Central memory CD8-positive, alpha-beta T cell (primary cell): ENCODE results near the gene RPS28.
"Not testable (repeated sequence)": the region's sequence is repeated elsewhere in the genome, so short reads cannot be mapped to it uniquely, and the experiment has no call there.

Source experiments
- ATAC-seq: fragments of 150-1000 bp; cut with Tn5 transposase; replicated peaks from 2 replicates; pipeline ENCODE4 v1.10.0; 2022; ENCODE audit warnings: mild to moderate bottlenecking, moderate FRiP score, moderate number of reproducible peaks; ENCODE audit not compliant: poor library complexity, severe bottlenecking; ENCODE audit errors: extremely low read depth
- DNase-seq, 2 donors: peaks; one replicate each; pipeline ENCODE4 v3.0.0; 2021; ENCODE audit warnings: low spot score in 2 of 2
- H3K27ac Mint-ChIP-seq: one replicate; pipeline ENCODE4 v1.8.0; 2022; ENCODE audit warnings: low read depth, mild to moderate bottlenecking, moderate library complexity, mixed read lengths
- H3K27me3 Mint-ChIP-seq: one replicate; pipeline ENCODE4 v1.8.0; 2022; ENCODE audit warnings: mixed read lengths
- H3K36me3 Mint-ChIP-seq: one replicate; pipeline ENCODE4 v1.8.0; 2022; ENCODE audit warnings: mild to moderate bottlenecking, moderate library complexity, mixed read lengths; ENCODE audit not compliant: insufficient read depth
- H3K4me1 Mint-ChIP-seq: one replicate; pipeline ENCODE4 v1.8.0; 2022; ENCODE audit warnings: mixed read lengths
- H3K4me3 Mint-ChIP-seq: one replicate; pipeline ENCODE4 v1.8.0; 2022; ENCODE audit warnings: mild to moderate bottlenecking, moderate library complexity, mixed read lengths
- H3K9me3 Mint-ChIP-seq: one replicate; pipeline ENCODE4 v1.8.0; 2022; ENCODE audit warnings: mixed read lengths

RPS28 gene

GRCh38 chr19:8321067-8321985 lies at the start of gene RPS28, which contains the start of gene NDUFA7:
Gene RPS28, plus strand, starts transcription at chr19:8321496. Its CDS starts 35 bp downstream, at chr19:8321531.
Gene NDUFA7, minus strand, starts transcription at chr19:8321375. Its CDS starts 17 bp downstream, at chr19:8321358.
- peak within 1 kb of the TSS; percentile 100 for H3K27ac Mint-ChIP-seq
- H3K4me3 Mint-ChIP-seq = peak within 1 kb of the TSS; percentile 99

GRCh38 chr19:8276508-8276907 lies 44.8 kb upstream of the RPS28 start:
- ATAC-seq, H3K36me3 Mint-ChIP-seq, DNase-seq, H3K4me3 Mint-ChIP-seq, H3K9me3 Mint-ChIP-seq, H3K27me3 Mint-ChIP-seq, H3K4me1 Mint-ChIP-seq, H3K27ac Mint-ChIP-seq: not testable (repeated sequence)

More at GRCh38 chr19:8321067-8321985, at the start of gene RPS28, which contains the start of gene NDUFA7:
- Mint-ChIP-seq H3K9me3 (no peaks in the 10 kb centered on the region), H3K27me3 (no peaks in the 10 kb centered on the region), H3K36me3 (peaks cover 31% of the 10 kb centered on the region), H3K4me1 (peaks cover 37% of the 10 kb centered on the region)
- peak; percentile 97 for DNase-seq
- ATAC-seq = peak; percentile 95

DNA sequence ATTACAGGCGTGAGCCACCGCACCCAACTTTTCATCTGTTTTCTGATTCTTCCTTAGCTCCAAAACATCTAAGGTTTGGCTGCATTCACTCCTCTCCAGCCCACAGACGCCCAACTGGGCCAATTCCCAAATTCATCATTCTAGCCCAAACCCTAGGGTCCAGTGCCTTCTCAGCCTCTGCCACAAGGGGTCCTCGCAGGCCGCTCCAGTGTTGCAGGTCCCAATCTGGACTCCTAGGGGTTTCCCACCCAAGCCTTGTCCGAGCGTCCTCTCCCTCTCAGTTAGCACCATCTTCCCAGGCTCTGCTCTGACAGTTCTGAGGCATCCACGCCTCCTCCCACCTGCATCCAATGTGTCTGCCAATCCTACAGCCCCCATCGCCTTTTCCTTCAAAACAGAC lies 30.0 kb upstream of the RPS28 start:
- not testable (repeated sequence) for H3K4me1 Mint-ChIP-seq

DNA sequence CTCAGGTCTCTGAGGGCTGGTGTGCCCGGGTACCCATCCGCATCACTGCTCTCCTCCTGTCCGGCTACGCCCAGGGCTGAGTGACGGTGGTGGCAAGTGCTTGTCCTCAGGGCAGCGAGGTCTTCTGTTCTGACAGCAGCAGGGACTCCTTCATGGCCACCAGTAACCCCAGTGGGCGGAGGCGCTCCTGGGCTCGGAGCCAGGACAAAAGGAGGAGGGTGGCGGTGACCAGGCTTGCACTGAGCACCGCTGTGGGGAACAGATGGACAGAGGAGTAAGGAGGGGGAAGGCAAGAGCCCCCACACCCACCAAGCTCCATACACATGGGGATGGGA lies 19.0 kb upstream of the RPS28 start:
- Mint-ChIP-seq H3K4me1 (peaks cover 16% of the 10 kb centered on the region), H3K4me3 (no peak overlapping the region), H3K27ac (no peak overlapping the region), H3K9me3 (no peaks in the 10 kb centered on the region), H3K36me3 (peaks cover 7% of the 10 kb centered on the region), H3K27me3 (no peaks in the 10 kb centered on the region)
- DNase-seq = no peak
- ATAC-seq = no peak

More for the DNA sequence above, 30.0 kb upstream of the RPS28 start:
- not testable (repeated sequence) for H3K27me3 Mint-ChIP-seq, ATAC-seq, H3K4me3 Mint-ChIP-seq, H3K9me3 Mint-ChIP-seq, H3K36me3 Mint-ChIP-seq, DNase-seq, H3K27ac Mint-ChIP-seq

DNA sequence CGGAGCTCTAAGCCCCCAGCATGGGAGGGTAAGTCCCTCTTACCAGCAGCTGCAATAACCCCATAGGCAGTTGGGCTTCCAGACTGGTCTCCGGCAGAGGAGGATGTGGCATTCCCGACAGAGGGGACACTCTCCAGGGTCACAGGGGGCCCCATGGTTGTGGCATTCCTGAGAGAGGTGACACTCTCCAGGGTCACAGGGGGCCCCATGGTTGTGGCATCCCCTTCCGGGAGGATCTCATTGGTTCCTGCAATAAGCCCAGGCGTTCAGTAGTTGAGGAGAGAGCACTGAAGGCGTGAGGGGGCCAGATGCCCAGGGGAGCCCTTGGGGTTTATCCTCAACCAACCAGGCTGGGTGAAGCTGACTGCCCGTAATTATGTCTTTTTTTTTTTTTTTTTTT lies 18.6 kb upstream of the RPS28 start:
- no peak overlapping the region for H3K27ac Mint-ChIP-seq
- no peak for DNase-seq
- H3K27me3 Mint-ChIP-seq = no peaks in the 10 kb centered on the region
- no peaks in the 10 kb centered on the region for H3K9me3 Mint-ChIP-seq
- peaks cover 10% of the 10 kb centered on the region for H3K36me3 Mint-ChIP-seq
- ATAC-seq = no peak
- no peak overlapping the region for H3K4me3 Mint-ChIP-seq
- peaks cover 21% of the 10 kb centered on the region for H3K4me1 Mint-ChIP-seq

DNA sequence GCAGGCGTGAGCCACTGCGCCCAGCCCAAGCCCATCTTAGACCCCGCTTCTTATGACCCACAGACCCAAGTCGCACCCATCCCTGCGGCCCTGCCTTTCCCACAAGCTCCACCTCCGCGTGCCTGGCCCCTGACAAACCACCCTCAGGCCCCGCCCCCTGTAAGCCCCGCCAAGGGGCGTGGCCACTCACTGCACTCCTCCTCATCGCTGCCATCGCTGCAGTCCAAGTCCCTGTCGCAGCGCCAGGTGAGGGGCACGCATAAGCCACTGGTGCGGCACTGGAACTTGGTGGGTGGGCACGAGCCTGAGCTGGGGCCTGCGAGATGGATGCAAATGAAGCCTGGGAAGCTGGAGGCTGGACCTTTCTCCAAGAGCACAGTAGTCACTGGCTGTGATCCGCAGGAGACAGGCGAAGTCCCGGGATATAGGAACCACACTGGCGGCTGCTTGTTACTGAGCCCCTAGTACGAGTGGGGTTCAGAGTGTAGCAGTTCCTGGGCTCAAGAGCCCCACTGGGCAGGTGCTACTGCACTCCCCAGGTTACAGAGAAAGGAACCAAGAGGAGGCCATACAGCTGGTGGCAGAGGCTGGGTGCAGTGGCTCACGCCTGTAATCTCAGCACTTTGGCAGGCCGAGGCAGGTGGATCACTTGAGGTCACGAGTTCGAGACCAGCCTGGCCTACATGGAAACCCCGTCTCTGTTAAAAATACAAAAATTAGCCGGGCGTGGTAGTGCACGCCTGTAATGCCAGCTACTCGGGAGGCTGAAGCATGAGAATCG lies 16.3 kb upstream of the RPS28 start:
- Mint-ChIP-seq H3K27ac (peak overlapping the region; percentile 68), H3K4me3 (no peak overlapping the region), H3K27me3 (no peaks in the 10 kb centered on the region), H3K4me1 (peaks cover 31% of the 10 kb centered on the region), H3K36me3 (peaks cover 11% of the 10 kb centered on the region), H3K9me3 (no peaks in the 10 kb centered on the region)
- ATAC-seq (no peak), DNase-seq (no peak)

DNA sequence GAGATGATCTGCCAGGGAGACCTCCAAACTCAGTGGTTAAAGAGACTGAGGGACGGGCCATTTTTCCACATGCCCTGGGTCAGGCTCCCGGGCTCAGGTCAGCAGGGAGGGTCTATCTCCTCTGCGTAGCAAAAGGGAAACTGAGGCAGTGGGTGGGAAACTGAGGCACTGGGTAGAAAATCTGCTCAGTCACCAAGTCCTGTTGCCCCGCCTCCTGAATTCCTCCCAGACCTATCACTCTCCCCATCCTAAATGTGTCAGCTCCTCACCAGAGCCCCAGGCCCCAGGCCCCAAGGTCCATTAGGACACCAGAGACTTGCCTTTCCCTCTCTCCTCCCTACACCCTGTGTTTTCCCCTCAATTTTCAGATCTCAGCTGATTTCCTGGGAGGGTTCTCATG lies 15.5 kb upstream of the RPS28 start:
- no peak for DNase-seq
- Mint-ChIP-seq H3K36me3 (peaks cover 12% of the 10 kb centered on the region), H3K4me3 (peak overlapping the region; percentile 91), H3K27me3 (no peaks in the 10 kb centered on the region), H3K27ac (peak overlapping the region; percentile 93), H3K4me1 (peaks cover 31% of the 10 kb centered on the region), H3K9me3 (no peaks in the 10 kb centered on the region)
- no peak for ATAC-seq

GRCh38 chr19:8306235-8307054 lies 14.9 kb upstream of the RPS28 start:
- no peaks in the 10 kb centered on the region for H3K9me3 Mint-ChIP-seq
- H3K4me3 Mint-ChIP-seq = peak overlapping the region; percentile 91
- no peaks in the 10 kb centered on the region for H3K27me3 Mint-ChIP-seq
- DNase-seq = no peak
- H3K36me3 Mint-ChIP-seq = peaks cover 15% of the 10 kb centered on the region
- H3K4me1 Mint-ChIP-seq = peaks cover 31% of the 10 kb centered on the region
- ATAC-seq = no peak
- H3K27ac Mint-ChIP-seq = peak overlapping the region; percentile 93

DNA sequence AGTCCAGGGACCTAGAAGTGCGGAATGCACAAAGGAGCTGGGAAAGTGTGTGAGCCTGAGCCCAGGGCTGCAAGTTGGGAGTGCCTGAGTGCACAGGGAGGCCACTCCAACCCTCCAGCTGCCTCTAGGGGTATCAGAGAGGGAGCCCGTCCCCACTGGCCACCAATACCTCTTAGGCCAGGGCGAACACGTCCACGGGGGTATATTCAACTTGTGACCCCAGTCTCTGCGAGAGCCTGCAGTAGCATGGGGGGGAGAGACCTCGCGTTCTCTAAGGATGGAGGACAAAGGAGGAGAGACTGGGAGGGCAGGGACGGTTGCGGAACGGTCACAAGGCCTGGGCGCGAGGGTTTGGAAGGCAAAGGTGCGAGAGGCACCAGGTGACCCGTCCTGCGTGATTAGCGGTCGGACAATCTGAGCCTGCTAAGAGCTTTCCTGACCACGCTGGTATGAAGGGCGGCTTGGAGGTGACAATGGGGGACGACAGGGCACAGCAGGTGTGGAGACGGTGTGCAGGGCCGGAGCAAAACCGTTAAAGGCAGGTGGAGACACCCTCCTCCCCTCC lies 13.8 kb upstream of the RPS28 start:
- H3K27ac Mint-ChIP-seq = peak overlapping the region; percentile 93
- no peak for DNase-seq
- H3K36me3 Mint-ChIP-seq = peaks cover 15% of the 10 kb centered on the region
- peaks cover 31% of the 10 kb centered on the region for H3K4me1 Mint-ChIP-seq
- peak overlapping the region; percentile 91 for H3K4me3 Mint-ChIP-seq
- H3K9me3 Mint-ChIP-seq = no peaks in the 10 kb centered on the region
- no peak for ATAC-seq
- H3K27me3 Mint-ChIP-seq = no peaks in the 10 kb centered on the region

GRCh38 chr19:8307965-8308866 lies 13.1 kb upstream of the RPS28 start, which contains the start of gene CD320:
Gene CD320, minus strand, starts transcription at chr19:8308358. Its CDS starts 68 bp downstream, at chr19:8308290.
- peak within 1 kb of the TSS; percentile 93 for H3K27ac Mint-ChIP-seq
- H3K4me3 Mint-ChIP-seq = peak within 1 kb of the TSS; percentile 91
- ATAC-seq (peak; percentile 95), DNase-seq (peak; percentile 64 to 79)
- H3K27me3 Mint-ChIP-seq = no peaks in the 10 kb centered on the region
- peaks cover 15% of the 10 kb centered on the region for H3K36me3 Mint-ChIP-seq
- no peaks in the 10 kb centered on the region for H3K9me3 Mint-ChIP-seq
- peaks cover 31% of the 10 kb centered on the region for H3K4me1 Mint-ChIP-seq

- peak overlapping the region; percentile 93 for H3K27ac Mint-ChIP-seq
- H3K4me3 Mint-ChIP-seq = peak overlapping the region; percentile 91
- peak in 1 of 2 donors; percentile 6 for DNase-seq
These were observed 12.4 kb upstream of the RPS28 start for GRCh38 chr19:8308891-8309291.

More at GRCh38 chr19:8308891-8309291, 12.4 kb upstream of the RPS28 start:
- no peak for ATAC-seq
- no peaks in the 10 kb centered on the region for H3K27me3 Mint-ChIP-seq
- peaks cover 31% of the 10 kb centered on the region for H3K4me1 Mint-ChIP-seq
- H3K9me3 Mint-ChIP-seq = no peaks in the 10 kb centered on the region
- peaks cover 20% of the 10 kb centered on the region for H3K36me3 Mint-ChIP-seq
